ENCODE results near the gene DDIAS.
A peak's percentile ranks its signal among the peaks of the same experiment; 100 is the strongest.

DDIAS gene

GRCh38 chr11:82974851-82975250 lies 73.3 kb downstream of the DDIAS start:
- DNase-seq: no peak

GRCh38 chr11:82975882-82976281 lies 74.3 kb downstream of the DDIAS start:
- no peak for DNase-seq

- DNase-seq: no peak
Observed at GRCh38 chr11:82976786-82977185, 75.2 kb downstream of the DDIAS start.

- DNase-seq: no peak
Observed at GRCh38 chr11:82978422-82979099, 77.0 kb downstream of the DDIAS start.

GRCh38 chr11:82979824-82980223 lies 78.3 kb downstream of the DDIAS start:
- DNase-seq: no peak

GRCh38 chr11:82980292-82980691 lies 78.8 kb downstream of the DDIAS start:
- DNase-seq: peak; percentile 27

GRCh38 chr11:82980947-82981346 lies 79.4 kb downstream of the DDIAS start:
- no peak for DNase-seq

- DNase-seq: no peak
Observed at GRCh38 chr11:82981852-82982251, 80.3 kb downstream of the DDIAS start.

Data from 8988T (cell line).